Stromal cell of bone marrow (primary cell): ENCODE results near the gene DZANK1.
"Not testable (repeated sequence)": the region's sequence is repeated elsewhere in the genome, so short reads cannot be mapped to it uniquely, and the experiment has no call there.

Experiments
- DNase-seq: peaks from one replicate; pipeline ENCODE4 v3.0.0-alpha.2; 2012; ENCODE audit warnings: low read depth

DZANK1 gene

DNA sequence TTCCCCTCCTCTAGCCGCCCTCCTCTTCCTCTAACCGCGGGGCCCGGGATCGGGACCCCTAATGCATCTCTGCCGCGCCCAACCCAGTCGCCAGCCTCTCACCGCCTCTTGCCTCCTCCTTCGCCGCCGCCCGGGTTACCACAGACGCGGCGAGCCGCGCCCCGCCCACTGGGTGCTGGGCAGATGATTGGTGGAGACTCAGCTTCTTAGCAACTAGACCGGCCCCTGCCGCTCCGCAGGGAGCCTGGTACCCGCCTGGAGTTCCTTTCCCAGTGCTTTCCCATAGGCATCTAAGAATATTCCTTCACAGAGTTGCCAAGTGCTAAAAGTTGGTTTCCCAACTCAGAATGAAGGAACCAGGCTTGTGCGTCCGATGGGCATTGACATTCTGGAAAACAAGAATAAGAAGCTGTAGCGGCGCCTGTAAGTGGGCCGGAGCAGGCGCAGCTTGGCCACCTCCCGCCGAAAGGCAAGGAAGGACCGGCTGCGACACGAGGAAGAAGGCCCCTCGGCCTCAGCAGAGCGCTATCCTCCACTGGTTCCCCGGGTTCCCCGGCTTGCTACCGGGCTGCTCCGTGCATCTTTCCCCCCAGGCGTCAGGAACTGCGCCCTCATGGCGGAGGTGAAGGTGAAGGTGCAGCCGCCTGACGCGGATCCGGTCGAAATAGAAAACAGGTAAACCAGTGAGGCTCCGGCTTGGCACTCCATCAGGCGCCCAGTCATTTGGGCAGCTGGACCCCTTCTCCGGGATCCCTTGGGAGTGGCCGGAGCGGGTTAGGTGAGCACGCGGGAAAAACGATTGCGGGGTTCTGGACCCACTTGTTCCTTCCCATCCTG lies at the start of gene DZANK1, which contains the start of gene POLR3F:
Gene DZANK1 (minus strand): TSS at position 137 of the 837 bp plus-strand sequence. CDS start 1,672 bp downstream, outside the sequence.
Gene POLR3F (plus strand): TSS at position 497 of the 837 bp plus-strand sequence. CDS start 117 bp downstream, at position 614.
- peak; percentile 93 for DNase-seq

DNA sequence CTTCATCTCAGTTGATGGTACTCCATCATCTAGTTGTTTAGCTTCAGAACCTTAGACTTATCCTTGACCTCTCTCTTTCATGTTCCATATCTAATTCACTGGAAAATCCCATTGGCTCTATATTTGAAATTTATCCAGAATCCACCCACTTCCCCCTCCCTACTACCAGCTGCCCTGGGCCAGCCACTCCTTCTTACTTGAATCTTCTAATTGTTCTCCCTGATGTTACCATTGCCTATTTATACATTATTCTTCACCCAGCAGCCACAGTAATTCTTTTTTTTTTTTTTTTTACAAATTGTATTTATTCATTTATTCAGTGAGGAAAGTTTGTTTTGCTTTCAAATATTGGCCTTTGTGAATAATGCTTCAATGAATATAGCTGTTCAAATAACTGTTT lies 49.1 kb upstream of the DZANK1 start:
- no peak for DNase-seq

GRCh38 chr20:18514127-18514526 lies 47.3 kb upstream of the DZANK1 start:
- no peak for DNase-seq

DNA sequence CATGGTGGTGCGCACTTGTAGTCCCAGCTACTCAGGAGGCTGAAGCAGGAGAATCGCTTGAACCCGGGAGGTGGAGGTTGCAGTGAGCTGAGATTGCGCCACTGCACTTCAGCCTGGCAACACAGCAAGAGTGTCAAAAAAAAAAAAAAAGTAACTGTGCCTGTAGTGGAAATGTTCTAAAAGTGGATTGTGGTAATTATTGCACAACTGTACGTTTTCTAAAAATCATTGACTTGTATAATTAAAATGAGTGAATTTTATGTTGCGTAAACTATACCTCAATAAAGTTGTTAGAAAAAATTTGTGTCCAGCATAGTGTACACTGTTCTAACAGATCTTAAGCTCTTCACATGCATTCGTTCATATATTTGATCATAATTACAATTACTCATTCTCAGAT lies 46.4 kb upstream of the DZANK1 start:
- no peak for DNase-seq

- DNase-seq, result no peak
Measured at GRCh38 chr20:18511571-18511970, 44.7 kb upstream of the DZANK1 start.

DNA sequence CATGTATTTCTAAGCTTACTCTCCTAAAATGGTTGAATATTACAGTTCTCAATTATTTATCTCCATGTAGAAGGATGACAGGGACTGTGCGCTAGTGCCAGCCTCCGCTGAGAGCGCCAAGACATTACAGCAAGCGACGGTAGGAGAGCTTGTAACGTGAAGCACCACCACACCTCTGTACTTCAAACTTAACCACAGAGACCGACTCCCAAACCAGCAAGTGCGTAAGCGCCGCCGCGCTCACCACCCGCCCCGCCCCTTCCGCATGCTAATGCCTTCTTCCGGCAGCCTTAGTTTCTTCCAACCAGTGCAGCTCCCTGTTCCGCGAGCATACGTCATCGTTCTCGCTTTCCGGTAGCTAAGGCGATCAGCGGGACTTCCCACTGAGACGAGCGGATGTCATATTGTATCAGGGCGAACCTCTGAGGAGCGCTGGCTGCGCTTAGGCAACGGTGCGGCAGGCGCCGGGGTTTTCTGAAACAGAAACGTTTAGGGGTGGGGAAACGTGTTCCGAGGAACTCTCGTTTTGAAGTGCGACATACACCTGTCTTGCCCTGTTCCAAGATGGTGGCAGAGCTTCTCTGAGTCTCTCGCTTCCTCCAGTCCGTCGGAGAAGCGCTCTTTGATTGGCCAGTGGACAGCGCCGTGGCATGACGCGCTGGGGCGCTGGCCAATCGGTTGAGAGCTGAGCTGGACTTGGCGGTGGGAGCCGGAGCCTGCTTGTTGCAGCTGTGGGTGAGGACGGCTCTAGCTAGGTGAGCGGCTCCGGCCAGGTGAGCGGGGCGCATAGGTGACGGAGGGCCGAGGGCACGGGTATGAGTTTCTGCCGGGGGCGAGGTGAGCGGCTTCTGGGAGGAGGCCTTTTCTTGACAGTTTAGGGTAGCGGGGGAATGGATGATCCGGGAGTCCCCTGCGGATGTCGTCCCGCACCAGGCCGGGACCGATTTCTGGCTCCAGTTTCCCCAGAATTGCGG lies 40.7 kb upstream of the DZANK1 start, which contains the start of gene SEC23B:
Gene SEC23B (plus strand): TSS at position 723 of the 974 bp plus-strand sequence. CDS start 2,896 bp downstream, outside the sequence.
- DNase-seq, result peak; percentile 96

DNA sequence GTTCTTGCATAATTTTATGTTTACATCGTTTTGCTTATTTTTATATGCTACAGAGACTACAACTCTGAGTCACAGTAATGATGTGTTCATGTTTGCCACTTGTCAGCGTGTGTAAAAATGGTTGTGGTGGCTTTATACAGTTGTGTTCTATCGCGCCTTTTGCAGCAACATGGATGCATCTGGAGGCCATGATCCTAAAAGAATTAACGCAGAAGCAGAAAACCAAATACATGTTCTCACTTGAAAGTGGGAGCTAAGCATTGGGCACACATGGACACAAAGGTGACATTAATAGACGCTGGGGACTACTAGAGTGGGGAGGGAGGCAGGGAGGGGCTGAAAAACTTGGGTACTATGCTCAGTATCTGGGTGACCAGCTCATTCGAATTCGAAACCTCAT lies 39.9 kb upstream of the DZANK1 start:
- no peak for DNase-seq

DNA sequence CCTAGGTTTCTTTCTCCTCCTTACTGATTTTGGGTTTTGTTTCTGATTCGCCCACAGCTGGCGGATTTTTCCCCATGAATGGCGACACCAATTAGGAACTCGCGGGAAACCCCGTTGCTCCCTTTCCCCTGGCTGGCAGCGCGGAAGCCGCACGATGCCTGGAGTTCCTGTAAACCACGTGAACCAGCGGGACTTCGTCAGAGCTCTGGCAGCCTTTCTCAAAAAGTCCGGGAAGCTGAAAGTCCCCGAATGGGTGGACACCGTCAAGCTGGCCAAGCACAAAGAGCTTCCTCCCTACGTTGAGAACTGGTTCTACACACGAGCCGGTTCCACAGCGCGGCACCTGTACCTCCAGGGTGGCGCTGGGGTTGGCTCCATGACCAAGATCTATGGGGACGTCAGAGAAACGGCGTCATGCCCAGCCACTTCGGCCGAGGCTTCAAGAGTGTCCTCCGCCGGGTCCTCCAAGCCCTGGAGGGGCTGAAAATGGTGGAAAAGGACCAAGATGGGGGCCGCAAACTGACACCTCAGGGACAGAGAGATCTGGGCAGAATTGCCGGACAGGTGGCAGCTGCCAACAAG lies 37.7 kb upstream of the DZANK1 start:
- DNase-seq, result no peak

- not testable (repeated sequence) for DNase-seq
Measured at GRCh38 chr20:18501672-18502071, 34.8 kb upstream of the DZANK1 start.

DNA sequence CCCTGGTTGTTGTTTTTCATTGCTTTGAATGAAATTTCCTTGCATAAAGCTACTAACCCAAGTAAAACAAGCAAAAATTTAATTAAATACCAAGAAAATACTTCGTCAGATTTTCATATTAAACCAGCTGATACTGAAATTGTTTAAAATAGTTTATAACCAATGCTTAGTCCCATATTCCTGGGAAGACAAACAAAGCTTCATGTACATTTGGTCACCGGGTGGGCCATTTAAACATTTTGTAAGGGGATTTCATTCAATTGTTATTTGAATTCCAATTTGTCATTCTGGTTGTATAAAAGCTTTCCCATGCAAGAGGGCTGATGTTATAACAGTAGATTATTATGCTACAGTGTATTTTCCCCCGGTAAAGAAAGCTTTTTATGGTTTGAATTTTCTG lies 30.8 kb upstream of the DZANK1 start:
- DNase-seq, result no peak

GRCh38 chr20:18496740-18497592 lies 30.1 kb upstream of the DZANK1 start, which contains the start of gene RBBP9:
RBBP9 (minus strand) TSS chr20:18497225; CDS start chr20:18497167, 58 bp downstream.
- DNase-seq, result peak; percentile 68

- no peak for DNase-seq
Measured at GRCh38 chr20:18496042-18496441, 29.2 kb upstream of the DZANK1 start.

DNA sequence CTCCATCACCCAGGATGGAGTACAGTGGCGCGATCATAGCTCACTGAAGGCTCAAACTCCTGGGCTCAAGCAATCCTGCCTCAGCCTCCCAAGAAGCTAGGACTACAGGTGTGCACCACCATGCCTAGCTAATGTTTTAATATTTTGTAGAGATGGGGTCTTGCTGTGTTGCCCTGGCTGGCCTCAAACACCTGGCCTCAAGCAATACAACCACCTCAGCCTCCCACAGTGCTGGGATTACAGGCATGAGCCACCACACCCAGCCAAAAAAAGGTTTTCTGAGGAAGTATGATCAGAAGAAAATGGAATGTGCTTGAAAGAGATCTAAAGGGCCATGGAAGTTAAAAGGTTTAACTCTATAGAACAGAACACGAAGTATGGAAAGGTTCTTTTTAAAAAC lies 21.5 kb upstream of the DZANK1 start:
- DNase-seq, result no peak

DNA sequence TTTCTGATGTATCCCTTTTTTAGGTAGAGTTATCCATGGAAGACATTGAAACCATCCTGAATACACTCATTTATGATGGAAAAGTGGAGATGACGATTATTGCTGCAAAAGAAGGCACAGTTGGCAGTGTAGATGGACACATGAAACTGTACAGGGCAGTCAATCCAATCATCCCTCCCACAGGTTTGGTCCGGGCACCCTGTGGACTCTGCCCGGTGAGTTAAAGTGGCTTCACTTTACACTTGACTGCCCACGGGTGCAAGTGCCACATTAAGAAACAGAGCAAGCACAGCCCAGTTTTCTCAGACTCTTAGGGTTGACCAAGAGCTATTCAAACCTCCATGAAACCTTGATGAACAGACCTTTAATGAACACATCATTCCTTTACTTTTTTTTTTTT lies 14.8 kb upstream of the DZANK1 start:
- DNase-seq, result no peak

- no peak for DNase-seq
Measured at GRCh38 chr20:18477821-18478220, 11.0 kb upstream of the DZANK1 start.

DNA sequence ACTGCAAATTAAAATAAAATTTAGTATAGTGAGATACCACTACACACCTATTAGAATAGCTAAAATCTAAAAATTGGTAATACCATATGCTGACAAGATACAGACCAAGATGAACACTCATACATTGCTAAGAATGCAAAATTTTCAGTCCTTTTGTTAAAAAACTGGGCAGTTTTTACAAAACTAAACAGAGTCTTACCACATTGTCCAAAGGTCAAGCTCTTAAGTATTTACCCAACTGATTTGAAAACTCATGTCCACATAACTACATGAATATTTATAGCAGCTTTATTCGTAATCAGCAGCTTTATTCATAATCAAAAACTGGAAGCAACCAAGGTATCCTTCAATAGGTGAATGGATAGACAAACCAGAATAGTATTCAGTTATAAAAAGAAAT lies 10.4 kb upstream of the DZANK1 start:
- no peak for DNase-seq

- DNase-seq, result no peak
Measured at GRCh38 chr20:18466574-18466893, 296 bp downstream of the DZANK1 start.

- DNase-seq, result no peak
Measured at GRCh38 chr20:18465536-18466200, 1.2 kb downstream of the DZANK1 start.

- no peak for DNase-seq
Measured at GRCh38 chr20:18456600-18456999, 10.2 kb downstream of the DZANK1 start.

DNA sequence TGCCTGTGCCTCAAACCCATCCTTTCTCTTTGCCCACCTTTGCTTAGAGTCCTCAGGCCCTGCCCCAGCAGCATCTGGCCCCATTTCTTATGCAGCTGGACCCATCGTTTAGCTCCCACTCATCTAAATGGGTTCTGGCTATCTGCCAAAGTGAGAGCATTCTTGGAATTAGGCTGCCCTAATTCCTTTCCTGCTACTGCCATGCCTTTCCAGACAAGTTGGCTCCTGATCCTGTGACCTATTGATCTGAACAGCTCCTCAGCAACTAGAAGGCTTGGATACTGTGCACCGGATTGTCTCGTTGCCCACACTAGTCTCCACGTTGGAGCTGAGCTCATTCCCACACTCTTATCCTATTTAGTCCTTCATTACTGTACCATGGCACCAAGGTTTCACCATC lies 22.9 kb downstream of the DZANK1 start:
- DNase-seq, result no peak

- DNase-seq, result no peak
Measured at GRCh38 chr20:18440403-18440802, 26.4 kb downstream of the DZANK1 start.
